GM19468 (cell line): ENCODE results near the gene NCLN.
"Not testable (repeated sequence)": the region's sequence is repeated elsewhere in the genome, so short reads cannot be mapped to it uniquely, and the experiment has no call there.

ENCODE experiments used
- ATAC-seq: cut with Tn5 transposase; IDR thresholded peaks from one replicate; pipeline ENCODE4 v1.9.1; 2021; ENCODE audit warnings: mild to moderate bottlenecking, moderate library complexity, moderate number of reproducible peaks; ENCODE audit not compliant: unreplicated experiment; ENCODE audit errors: extremely low read depth

The NCLN gene

GRCh38 chr19:3179739-3180293 lies 5.9 kb upstream of the NCLN start:
- no peak for ATAC-seq

- no peak for ATAC-seq
These were observed 1.7 kb upstream of the NCLN start for GRCh38 chr19:3183721-3184641.

GRCh38 chr19:3184847-3185460 lies 776 bp upstream of the NCLN start:
- no peak for ATAC-seq

GRCh38 chr19:3186160-3186688 lies 494 bp downstream of the NCLN start:
- ATAC-seq, result no peak

GRCh38 chr19:3186891-3187661 lies 1.3 kb downstream of the NCLN start:
- no peak for ATAC-seq

GRCh38 chr19:3187662-3188511 lies 2.2 kb downstream of the NCLN start:
- no peak for ATAC-seq

GRCh38 chr19:3188627-3189596 lies 3.2 kb downstream of the NCLN start:
- no peak for ATAC-seq

- ATAC-seq, result no peak
These were observed 4.2 kb downstream of the NCLN start for GRCh38 chr19:3189702-3190469.

GRCh38 chr19:3190470-3190770 lies 4.7 kb downstream of the NCLN start:
- no peak for ATAC-seq

- no peak for ATAC-seq
These were observed 5.4 kb downstream of the NCLN start for GRCh38 chr19:3190921-3191805.

- ATAC-seq, result not testable (repeated sequence)
These were observed 6.0 kb downstream of the NCLN start for GRCh38 chr19:3191806-3192104.

- ATAC-seq, result no peak
These were observed 6.5 kb downstream of the NCLN start for GRCh38 chr19:3192228-3192635.

- no peak for ATAC-seq
These were observed 7.0 kb downstream of the NCLN start for GRCh38 chr19:3192684-3193083.

- no peak for ATAC-seq
These were observed 7.8 kb downstream of the NCLN start for GRCh38 chr19:3193256-3194105.

- ATAC-seq, result no peak
These were observed 8.7 kb downstream of the NCLN start for GRCh38 chr19:3194106-3195087.
